Gastroesophageal sphincter (tissue), 4 donors: ENCODE measurements around the gene LCA5. TPM values are rescaled to one million over a fixed set of nuclear protein-coding genes. Genes with fewer than 3 reads are reported as not detected.
"Not testable (repeated sequence)": the region's sequence is repeated elsewhere in the genome, so short reads cannot be mapped to it uniquely, and the experiment has no call there.

Source experiments
- ATAC-seq: fragments of 150-250 bp; one replicate; pipeline ENCODE4 v1.9.1; 2016; ENCODE audit warnings: mild to moderate bottlenecking, moderate library complexity
- H3K27ac ChIP-seq, 4 donors: fragments of 200-600 bp; sonication (generic) in 3 of 4; 1 replicate in 3 of 4; 2 replicates in 1 of 4; pipeline ENCODE4 v1.5.1; 2016 to 2019
- H3K27me3 ChIP-seq: fragments of 200-600 bp; sonication (generic); one replicate; pipeline ENCODE4 v1.5.1; 2019
- H3K36me3 ChIP-seq, 2 donors: fragments of 200-600 bp; sonication (generic); one replicate each; pipeline ENCODE4 v1.5.1; 2019; ENCODE audit warnings: control low read depth in 1 of 2
- H3K4me1 ChIP-seq, 3 donors: fragments of 200-600 bp; sonication (generic); 1 replicate in 2 of 3; 2 replicates in 1 of 3; pipeline ENCODE4 v1.5.1; 2016 to 2019; ENCODE audit warnings: control low read depth in 2 of 3
- H3K4me3 ChIP-seq, 2 donors: fragments of 200-600 bp; sonication (generic); one replicate each; pipeline ENCODE4 v1.5.1; 2019; ENCODE audit warnings: mild to moderate bottlenecking in 1 of 2, moderate library complexity in 1 of 2
- H3K9me3 ChIP-seq, 3 donors: fragments of 200-600 bp; sonication (generic); one replicate each; pipeline ENCODE4 v1.5.1; 2017 to 2019; ENCODE audit warnings: control low read depth in 2 of 3
- EP300 ChIP-seq: sonication (generic); formaldehyde crosslinking; IDR thresholded peaks from one replicate; pipeline ENCODE4 v1.6.1; 2017; ENCODE audit warnings: antibody characterized with exemption, mild to moderate bottlenecking
- POLR2A ChIP-seq, 2 donors: fragments of 450-650 bp; IDR thresholded peaks; one replicate each; pipeline ENCODE4 v1.6.1; 2017; ENCODE audit warnings: antibody characterized with exemption in 2 of 2, mild to moderate bottlenecking in 2 of 2, moderate library complexity in 1 of 2
- POLR2AphosphoS5 ChIP-seq: sonication (generic); formaldehyde crosslinking; IDR thresholded peaks from one replicate; pipeline ENCODE4 v1.6.1; 2017; ENCODE audit warnings: antibody characterized with exemption
- WGBS, 2 donors: methylation state at CpG; one replicate each; pipeline ENCODE4 v1.1.5; 2018; ENCODE audit warnings: low coverage in 1 of 2; 5-methylcytosine and 5-hydroxymethylcytosine counted together
- total RNA-seq, 4 donors: library from RNA; depleted of rRNA; stranded (reverse); fragments of >200 nt; gene quantifications; one replicate each; pipeline ENCODE4 v1.1.0, GENCODE V29; 2016
- TF ChIP-seq, protein P1 (sequence below), 4 experiments: fragments of 200-600 bp in 2 of 4; fragments of 450-650 bp in 2 of 4; sonication (generic) in 1 of 4; IDR thresholded peaks; one replicate each; pipeline ENCODE4 v1.5.1; 2017 to 2019; ENCODE audit warnings: antibody characterized with exemption in 4 of 4, mild to moderate bottlenecking in 2 of 4, moderate library complexity in 2 of 4

LCA5 gene
- total RNA-seq, 4 donors from 2014 or later, result 6.8 to 11.8 (median 9.5) TPM

DNA sequence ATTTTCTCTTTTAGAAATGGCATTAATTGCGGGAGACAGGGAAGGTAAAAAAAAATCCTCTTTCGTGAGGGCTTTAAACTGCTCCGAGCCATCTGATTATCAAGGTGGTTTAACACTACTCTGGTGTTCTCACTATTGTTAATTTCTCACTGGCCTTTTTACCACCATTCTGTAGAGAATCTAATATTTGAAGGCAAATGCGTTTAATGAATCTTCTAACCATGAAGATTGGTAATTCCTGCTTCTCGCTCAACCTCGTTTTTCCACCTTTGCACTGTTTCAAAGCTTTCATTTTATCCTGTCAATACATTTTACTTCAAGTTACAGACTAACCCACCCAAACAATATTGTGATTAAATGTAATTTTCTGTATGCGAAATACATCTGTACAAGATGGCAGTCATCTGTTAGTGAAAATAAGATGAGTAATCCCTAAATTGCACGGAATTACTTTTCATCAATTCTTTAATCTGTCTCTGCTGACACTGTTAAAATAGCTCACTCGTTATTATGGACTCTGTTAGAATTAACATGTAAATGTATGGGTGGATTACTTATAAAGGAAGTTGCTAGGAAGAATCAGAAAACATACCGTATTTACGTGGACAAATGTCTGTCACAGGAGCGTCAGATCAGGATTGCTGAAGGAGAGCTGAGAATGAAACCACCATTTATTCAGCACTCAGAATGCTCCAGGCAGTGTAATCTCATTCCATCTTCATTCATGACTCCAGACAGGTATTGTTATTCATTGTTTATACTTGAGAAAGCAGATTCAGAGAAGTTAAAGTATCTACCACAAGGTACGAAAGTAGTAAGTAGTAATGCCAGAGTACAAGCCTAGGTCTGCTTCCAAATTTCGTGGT, 1.1 kb upstream of the LCA5 start:
- 18 to 39% methylated on average over 12 to 14 of the region's 14 CpGs for WGBS, 2 donors
- H3K9me3 ChIP-seq, result no peaks in the 10 kb centered on the region
- no peak for TF ChIP-seq POLR2A (IDR thresholded peaks at IDR 0.05)
- no peak for TF ChIP-seq EP300
- TF ChIP-seq, protein P1, sequence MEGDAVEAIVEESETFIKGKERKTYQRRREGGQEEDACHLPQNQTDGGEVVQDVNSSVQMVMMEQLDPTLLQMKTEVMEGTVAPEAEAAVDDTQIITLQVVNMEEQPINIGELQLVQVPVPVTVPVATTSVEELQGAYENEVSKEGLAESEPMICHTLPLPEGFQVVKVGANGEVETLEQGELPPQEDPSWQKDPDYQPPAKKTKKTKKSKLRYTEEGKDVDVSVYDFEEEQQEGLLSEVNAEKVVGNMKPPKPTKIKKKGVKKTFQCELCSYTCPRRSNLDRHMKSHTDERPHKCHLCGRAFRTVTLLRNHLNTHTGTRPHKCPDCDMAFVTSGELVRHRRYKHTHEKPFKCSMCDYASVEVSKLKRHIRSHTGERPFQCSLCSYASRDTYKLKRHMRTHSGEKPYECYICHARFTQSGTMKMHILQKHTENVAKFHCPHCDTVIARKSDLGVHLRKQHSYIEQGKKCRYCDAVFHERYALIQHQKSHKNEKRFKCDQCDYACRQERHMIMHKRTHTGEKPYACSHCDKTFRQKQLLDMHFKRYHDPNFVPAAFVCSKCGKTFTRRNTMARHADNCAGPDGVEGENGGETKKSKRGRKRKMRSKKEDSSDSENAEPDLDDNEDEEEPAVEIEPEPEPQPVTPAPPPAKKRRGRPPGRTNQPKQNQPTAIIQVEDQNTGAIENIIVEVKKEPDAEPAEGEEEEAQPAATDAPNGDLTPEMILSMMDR (IDR thresholded peaks at IDR 0.05), result no peak
- no peak for TF ChIP-seq POLR2AphosphoS5
- peak overlapping the region; percentile 88 to 92 (median 90) for H3K27ac ChIP-seq
- ATAC-seq, result no peak
- H3K36me3 ChIP-seq, result peaks cover 0 to 6% of the 10 kb centered on the region in 2 donors
- peak overlapping the region; percentile 71 to 87 for H3K4me3 ChIP-seq
- H3K27me3 ChIP-seq, result no peaks in the 10 kb centered on the region
- peaks cover 2 to 41% (median 6%) of the 10 kb centered on the region in 3 donors for H3K4me1 ChIP-seq

DNA sequence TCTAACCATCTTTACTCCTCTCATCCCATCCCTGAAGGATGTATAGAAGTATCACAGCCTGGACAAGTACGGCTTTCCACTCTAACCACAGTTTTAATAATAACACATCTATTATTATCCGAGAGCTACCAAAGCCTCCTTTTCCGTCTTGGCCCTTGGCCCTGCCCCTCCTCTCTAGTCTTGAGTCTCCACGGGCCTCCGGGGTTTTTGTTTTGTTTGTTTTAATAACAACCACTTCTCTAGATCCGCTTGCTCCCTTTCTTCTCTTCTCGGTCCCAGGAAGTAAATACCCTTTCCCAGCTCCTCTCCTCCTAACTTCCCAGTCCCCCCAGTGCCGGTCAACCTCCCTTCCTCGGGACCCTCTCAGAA, 661 bp downstream of the LCA5 start:
- ATAC-seq, result no peak
- Histone ChIP-seq H3K36me3 (no peaks in the 10 kb centered on the region), H3K9me3 (no peaks in the 10 kb centered on the region), H3K4me1 (peaks cover 0 to 39% (median 6%) of the 10 kb centered on the region in 3 donors), H3K27ac (peak overlapping the region; percentile 88 to 92 (median 90)), H3K27me3 (no peaks in the 10 kb centered on the region), H3K4me3 (peak overlapping the region; percentile 71 to 87)
- 0 to 1% methylated on average over 9 of the region's 9 CpGs for WGBS, 2 donors
- TF ChIP-seq POLR2A (IDR thresholded peaks at IDR 0.05), result no peak
- TF ChIP-seq, protein P1 (IDR thresholded peaks at IDR 0.05), result no peak
- TF ChIP-seq EP300, result no peak
- TF ChIP-seq POLR2AphosphoS5, result no peak

DNA sequence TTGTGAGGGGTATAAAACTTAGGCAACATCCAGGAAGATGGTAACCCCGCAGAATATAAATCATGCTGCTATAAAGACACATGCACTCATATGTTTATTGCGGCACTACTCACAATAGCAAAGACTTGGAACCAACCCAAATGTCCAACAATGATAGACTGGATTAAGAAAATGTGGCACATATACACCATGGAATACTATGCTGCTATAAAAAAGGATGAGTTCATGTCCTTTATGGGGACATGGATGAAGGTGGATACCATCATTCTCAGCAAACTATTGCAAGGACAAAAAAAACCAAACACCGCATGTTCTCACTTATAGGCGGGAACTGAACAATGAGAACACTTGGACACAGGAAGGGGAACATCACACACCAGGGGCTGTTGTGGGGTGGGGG, 7.7 kb downstream of the LCA5 start:
- not testable (repeated sequence) for H3K27me3 ChIP-seq, H3K9me3 ChIP-seq, ATAC-seq, H3K36me3 ChIP-seq, H3K4me3 ChIP-seq, H3K27ac ChIP-seq
- WGBS, 2 donors, result 83 to 100% methylated on average over 2 to 4 of the region's 4 CpGs
- peaks cover 0 to 17% (median 3%) of the 10 kb centered on the region in 3 donors for H3K4me1 ChIP-seq

DNA sequence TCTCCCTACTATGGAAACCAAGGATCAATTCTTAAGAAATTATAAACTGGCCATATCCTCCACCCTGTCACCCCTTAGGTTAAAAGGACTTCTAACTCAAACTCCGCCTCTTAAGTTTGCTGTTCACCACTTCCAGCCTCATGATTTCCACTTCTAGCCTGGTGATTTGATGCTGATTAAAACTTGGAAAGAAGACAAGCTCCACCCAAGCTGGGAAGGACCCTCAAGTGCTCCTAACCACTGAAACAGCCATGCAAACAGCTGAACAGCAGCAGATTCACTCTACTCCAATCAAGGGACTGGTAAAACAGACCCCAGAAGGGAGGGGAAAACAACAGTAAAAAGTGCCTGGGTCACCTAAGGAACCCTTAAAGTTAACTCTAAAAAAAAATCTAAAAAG, 10.3 kb downstream of the LCA5 start:
- no peaks in the 10 kb centered on the region for H3K9me3 ChIP-seq
- H3K36me3 ChIP-seq, result no peaks in the 10 kb centered on the region
- H3K4me3 ChIP-seq, result no peak overlapping the region
- no peaks in the 10 kb centered on the region for H3K27me3 ChIP-seq
- no peak for ATAC-seq
- WGBS, 2 donors, result 100% methylated on average over 1 of the region's 1 CpG
- TF ChIP-seq POLR2A (IDR thresholded peaks at IDR 0.05), result no peak
- TF ChIP-seq EP300, result no peak
- no peak for TF ChIP-seq POLR2AphosphoS5
- TF ChIP-seq, protein P1 (IDR thresholded peaks at IDR 0.05), result no peak
- peaks cover 0 to 12% (median 3%) of the 10 kb centered on the region in 3 donors for H3K4me1 ChIP-seq
- H3K27ac ChIP-seq, result no peak overlapping the region

DNA sequence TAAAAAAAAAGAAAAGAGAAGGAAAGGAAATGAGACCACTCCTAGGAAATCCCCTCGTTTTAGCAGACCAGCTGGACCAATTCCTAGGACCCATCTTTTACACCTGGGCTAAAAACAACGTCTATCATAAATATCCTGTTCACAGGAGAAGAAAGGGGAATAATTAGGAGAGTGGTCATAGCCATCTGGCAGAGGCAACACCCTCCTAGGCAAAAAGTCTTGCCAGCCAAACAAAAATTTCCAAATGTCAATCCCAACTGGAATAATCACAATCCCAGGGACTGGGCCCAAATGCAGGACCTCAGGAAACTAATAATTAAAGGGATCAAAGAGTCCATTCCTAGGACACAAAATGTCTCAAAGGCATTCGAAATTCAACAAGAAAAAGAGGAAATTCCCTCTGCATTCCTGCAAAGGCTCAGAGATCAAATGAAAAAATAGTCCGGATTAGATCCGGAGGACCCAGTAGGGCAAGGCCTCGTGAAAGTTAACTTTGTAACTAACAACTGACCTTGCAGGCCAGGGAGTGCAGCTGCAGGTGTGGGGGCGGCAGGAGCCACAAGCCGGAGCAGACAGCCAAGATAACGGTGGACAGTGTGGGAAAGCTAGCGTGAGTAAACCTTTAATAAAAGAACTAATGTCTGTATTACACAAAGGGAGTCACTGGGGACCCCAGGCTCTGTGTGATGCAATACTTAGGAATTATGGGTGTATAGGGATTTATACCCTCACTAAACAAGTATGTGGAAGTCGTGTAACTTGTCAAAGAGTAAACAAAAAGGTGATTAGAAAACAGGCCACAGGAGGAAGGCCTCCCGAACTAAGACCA, 11.7 kb downstream of the LCA5 start:
- WGBS, 2 donors, result 37 to 48% methylated on average over 9 to 12 of the region's 12 CpGs
- Histone ChIP-seq H3K4me1 (peaks cover 0 to 12% (median 3%) of the 10 kb centered on the region in 3 donors), H3K27me3 (no peaks in the 10 kb centered on the region), H3K4me3 (no peak overlapping the region), H3K36me3 (no peaks in the 10 kb centered on the region), H3K9me3 (no peaks in the 10 kb centered on the region), H3K27ac (no peak overlapping the region)
- ATAC-seq, result no peak
- TF ChIP-seq, protein P1 (IDR thresholded peaks at IDR 0.05), result no peak
- TF ChIP-seq EP300 (no peak), POLR2A (IDR thresholded peaks at IDR 0.05) (no peak), POLR2AphosphoS5 (no peak)
